Measurements from ENCODE around the gene TMEM238.
A peak's percentile ranks its signal among the peaks of the same experiment; 100 is the strongest.

Gene TMEM238

DNA sequence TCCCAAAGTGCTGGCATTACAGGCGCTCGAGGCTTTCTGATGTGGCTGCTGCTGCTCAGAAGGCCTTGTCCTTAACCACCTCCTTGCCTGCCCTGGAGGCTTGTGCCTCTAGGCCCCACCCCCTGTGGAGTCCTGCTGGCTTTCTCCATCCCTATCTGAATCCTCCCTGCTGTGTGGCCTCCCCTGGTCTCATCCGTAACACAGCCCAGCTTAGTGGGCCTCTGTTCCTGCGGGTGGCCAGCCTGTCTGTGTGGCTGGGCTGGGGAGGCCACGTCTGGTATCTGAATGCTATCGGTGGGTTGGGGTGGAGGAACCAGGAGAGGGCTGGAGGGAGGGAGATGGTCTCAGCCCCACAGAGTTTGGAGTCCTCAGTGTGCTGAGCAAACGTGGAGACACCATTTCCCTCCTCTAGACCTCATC lies 6.4 kb upstream of the TMEM238 start:
- H3K4me3 ChIP-seq (replicated peaks in 1 of 2; ENCODE audit: low read depth in 2 of 2, low read length in 2 of 2), result no peak overlapping the region
- TF ChIP-seq, protein P1, sequence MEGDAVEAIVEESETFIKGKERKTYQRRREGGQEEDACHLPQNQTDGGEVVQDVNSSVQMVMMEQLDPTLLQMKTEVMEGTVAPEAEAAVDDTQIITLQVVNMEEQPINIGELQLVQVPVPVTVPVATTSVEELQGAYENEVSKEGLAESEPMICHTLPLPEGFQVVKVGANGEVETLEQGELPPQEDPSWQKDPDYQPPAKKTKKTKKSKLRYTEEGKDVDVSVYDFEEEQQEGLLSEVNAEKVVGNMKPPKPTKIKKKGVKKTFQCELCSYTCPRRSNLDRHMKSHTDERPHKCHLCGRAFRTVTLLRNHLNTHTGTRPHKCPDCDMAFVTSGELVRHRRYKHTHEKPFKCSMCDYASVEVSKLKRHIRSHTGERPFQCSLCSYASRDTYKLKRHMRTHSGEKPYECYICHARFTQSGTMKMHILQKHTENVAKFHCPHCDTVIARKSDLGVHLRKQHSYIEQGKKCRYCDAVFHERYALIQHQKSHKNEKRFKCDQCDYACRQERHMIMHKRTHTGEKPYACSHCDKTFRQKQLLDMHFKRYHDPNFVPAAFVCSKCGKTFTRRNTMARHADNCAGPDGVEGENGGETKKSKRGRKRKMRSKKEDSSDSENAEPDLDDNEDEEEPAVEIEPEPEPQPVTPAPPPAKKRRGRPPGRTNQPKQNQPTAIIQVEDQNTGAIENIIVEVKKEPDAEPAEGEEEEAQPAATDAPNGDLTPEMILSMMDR (IDR thresholded peaks at IDR 0.05; ENCODE audit: low read depth, low read length), result no peak
- DNase-seq (ENCODE audit: low read depth in 2 of 2), result no peak

DNA sequence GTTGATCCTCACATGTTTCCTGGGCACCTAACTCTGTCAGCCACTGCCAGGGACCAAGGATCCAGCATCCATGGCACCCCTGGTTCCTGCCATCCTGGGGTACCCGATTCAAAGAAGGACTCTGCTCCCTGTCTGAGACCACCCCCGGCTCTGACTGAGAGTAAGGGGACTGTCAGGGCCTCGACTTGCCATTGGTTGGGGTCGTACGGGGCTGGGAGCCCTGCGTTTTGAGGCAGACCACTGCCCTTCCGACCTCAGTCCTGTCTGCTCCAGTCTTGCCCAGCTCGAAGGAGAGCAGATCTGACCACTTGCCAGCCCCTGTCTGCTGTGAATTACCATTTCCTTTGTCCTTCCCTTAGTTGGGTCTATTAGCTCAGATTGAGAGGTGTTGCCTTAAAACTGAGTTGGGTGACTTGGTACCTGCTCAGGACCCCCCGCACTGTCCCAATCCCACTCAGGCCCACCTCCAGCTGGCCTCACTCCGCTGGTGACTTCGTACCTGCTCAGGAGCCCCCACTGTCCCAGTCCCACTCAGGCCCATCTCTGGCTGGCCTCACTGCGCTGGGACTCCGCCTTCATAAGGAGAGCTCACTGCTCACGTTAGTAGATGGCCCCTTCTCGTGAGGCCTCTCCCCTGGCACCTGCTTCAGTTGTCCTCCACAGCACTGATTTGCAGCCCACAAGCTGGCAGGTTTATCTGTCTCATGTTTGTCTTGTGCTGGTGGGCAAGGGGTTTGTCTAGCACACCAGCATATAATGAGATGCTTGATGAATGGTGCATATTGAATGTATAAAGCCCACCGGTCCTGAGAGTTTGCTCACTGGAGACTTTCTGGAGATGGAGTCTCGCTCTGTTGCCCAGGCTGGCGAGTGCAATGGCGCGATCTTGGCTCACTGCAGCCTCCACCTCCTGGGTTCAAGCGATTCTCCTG lies 5.6 kb upstream of the TMEM238 start:
- TF ChIP-seq, protein P1 (IDR thresholded peaks at IDR 0.05; ENCODE audit: low read depth, low read length), result no peak
- H3K4me3 ChIP-seq (replicated peaks in 1 of 2; ENCODE audit: low read depth in 2 of 2, low read length in 2 of 2), result no peak overlapping the region
- no peak for DNase-seq (ENCODE audit: low read depth in 2 of 2)

DNA sequence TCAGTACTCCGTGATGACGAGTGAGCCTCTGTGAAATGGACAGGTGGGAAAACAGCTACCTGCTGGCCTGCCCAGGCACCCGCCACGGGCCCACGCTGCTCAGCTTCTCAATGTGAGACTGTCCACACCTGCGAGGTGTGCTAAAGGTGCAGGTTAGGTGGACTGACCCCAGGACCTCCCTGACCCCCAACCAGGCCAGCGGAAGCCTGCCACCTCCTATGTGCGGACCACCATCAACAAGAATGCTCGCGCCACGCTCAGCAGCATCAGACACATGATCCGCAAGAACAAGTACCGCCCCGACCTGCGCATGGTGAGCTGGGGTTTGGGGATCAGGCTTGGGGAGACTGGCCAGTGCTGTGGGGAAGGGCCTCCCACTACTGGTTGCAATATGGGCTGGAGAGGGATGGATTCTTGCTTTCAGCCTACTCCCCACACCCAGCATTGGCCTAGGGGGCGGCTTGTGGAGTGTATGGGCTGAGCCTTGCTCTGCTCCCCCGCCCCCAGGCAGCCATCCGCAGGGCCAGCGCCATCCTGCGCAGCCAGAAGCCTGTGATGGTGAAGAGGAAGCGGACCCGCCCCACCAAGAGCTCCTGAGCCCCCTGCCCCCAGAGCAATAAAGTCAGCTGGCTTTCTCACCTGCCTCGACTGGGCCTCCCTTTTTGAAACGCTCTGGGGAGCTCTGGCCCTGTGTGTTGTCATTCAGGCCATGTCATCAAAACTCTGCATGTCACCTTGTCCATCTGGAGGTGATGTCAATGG lies 3.8 kb upstream of the TMEM238 start:
- TF ChIP-seq, protein P1 (IDR thresholded peaks at IDR 0.05; ENCODE audit: low read depth, low read length), result no peak
- H3K4me3 ChIP-seq (replicated peaks in 1 of 2; ENCODE audit: low read depth in 2 of 2, low read length in 2 of 2), result peak overlapping the region; percentile 95 to 97
- DNase-seq (ENCODE audit: low read depth in 2 of 2), result no peak

DNA sequence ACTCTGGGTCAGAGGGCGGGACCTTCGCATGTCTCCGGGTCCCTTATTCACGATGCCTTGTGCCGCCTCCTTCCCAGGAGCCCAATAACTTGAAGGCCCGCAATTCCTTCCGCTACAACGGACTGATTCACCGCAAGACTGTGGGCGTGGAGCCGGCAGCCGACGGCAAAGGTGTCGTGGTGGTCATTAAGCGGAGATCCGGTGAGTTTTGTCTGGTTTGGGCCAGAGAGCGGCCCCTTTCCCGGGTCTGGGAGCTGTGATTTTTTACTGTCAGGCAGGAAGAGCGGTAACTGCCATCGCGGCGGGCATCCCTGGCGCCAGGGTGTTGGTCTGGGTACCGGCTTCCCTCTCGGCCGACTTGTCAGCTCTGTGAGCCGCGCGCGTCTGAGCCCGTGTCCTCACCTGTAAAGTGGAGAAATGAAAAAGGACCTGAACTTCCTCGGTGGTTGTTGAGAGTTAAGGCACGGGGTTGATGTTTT lies 2.4 kb upstream of the TMEM238 start:
- DNase-seq (ENCODE audit: low read depth in 2 of 2), result no peak
- H3K4me3 ChIP-seq (replicated peaks in 1 of 2; ENCODE audit: low read depth in 2 of 2, low read length in 2 of 2), result peak overlapping the region; percentile 95 to 97
- TF ChIP-seq, protein P1 (IDR thresholded peaks at IDR 0.05; ENCODE audit: low read depth, low read length), result no peak

DNA sequence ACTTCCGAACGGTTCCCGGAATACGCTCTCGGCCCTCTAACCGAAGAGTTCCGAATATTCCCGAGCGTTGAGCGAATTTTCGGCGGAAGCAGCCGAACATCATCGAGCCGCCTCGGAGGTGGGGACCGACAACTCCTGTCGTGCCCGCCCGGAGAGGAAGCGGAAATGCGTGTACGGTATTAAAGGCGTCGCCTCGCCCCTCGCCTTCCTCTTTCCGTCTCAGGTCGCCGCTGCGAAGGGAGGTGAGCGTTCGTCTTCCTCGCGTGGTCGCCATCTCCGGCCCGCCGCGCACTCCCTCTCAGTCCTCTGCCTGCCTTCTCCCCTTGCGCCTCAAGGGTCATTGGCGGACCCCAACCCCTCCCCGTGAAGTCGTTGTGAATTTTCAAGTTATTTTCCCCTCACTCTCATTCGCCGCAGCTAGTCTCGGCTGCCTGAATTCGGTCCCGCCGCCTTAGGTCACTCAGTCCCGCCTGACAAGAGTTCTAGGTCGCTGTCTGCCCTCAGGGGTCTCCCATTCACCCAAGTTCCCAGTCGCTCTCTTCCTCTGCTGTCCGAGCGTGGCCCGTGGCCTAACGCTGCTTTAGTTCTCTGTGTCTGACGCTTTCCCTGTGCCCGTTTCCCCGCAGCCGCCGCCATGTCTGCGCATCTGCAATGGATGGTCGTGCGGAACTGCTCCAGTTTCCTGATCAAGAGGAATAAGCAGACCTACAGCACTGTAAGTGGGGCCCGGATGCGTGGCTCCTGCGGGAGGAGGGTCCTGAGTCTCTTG lies 1.8 kb upstream of the TMEM238 start, which contains the start of gene RPL28:
Gene RPL28 (plus strand): TSS at position 209 of the 769 bp plus-strand sequence. CDS start 426 bp downstream, at position 635.
- TF ChIP-seq, protein P1 (IDR thresholded peaks at IDR 0.05; ENCODE audit: low read depth, low read length), result no peak
- peak within 1 kb of the TSS; percentile 95 to 97 for H3K4me3 ChIP-seq (replicated peaks in 1 of 2; ENCODE audit: low read depth in 2 of 2, low read length in 2 of 2)
- peak; percentile 99 for DNase-seq (ENCODE audit: low read depth in 2 of 2)

All from cardiac fibroblast (primary cell).